Prostate gland (tissue), 2 donors: ENCODE data around the gene RABGGTA. TPM values are rescaled to one million over a fixed set of nuclear protein-coding genes. Genes with fewer than 3 reads are reported as not detected.

Experiments
- DNase-seq: peaks from one replicate; pipeline ENCODE4 v3.0.0-alpha.2; 2019; ENCODE audit warnings: low spot score
- H3K27ac ChIP-seq, 2 donors: fragments of 200-600 bp; sonication (generic); 2 replicates each; pipeline ENCODE4 v1.5.1; 2017 to 2019
- H3K27me3 ChIP-seq: fragments of 200-600 bp; sonication (generic); replicated peaks from 2 replicates; pipeline ENCODE4 v1.5.1; 2019; ENCODE audit not compliant: insufficient read depth
- H3K36me3 ChIP-seq, 2 donors: fragments of 200-600 bp; sonication (generic); 1 replicate in 1 of 2; 2 replicates in 1 of 2; pipeline versions ENCODE4 v1.5.1 to v1.8.1; 2017 to 2019
- H3K4me1 ChIP-seq: fragments of 200-600 bp; sonication (generic); replicated peaks from 2 replicates; pipeline ENCODE4 v1.5.1; 2019
- H3K4me3 ChIP-seq, 2 donors: fragments of 200-600 bp; sonication (generic); 2 replicates each; pipeline ENCODE4 v1.5.1; 2017 to 2019
- H3K9me3 ChIP-seq: fragments of 200-600 bp; sonication (generic); 2 replicates; pipeline ENCODE4 v1.5.1; 2017
- POLR2A ChIP-seq: fragments of 450-650 bp; IDR thresholded peaks from one replicate; pipeline ENCODE4 v1.6.1; 2016; ENCODE audit warnings: antibody characterized with exemption, mild to moderate bottlenecking
- POLR2AphosphoS5 ChIP-seq: sonication (generic); formaldehyde crosslinking; IDR thresholded peaks from one replicate; pipeline ENCODE4 v1.6.1; 2017; ENCODE audit warnings: antibody characterized with exemption
- WGBS: methylation state at CpG from one replicate; pipeline ENCODE4 v1.1.5; 2018; 5-methylcytosine and 5-hydroxymethylcytosine counted together
- intact Hi-C: fragments of 100-400 bp; cut with DNase I; formaldehyde crosslinking; loops from one replicate; pipeline ENCODE4 v1.14.2; 2022
- total RNA-seq, 2 donors: library from RNA; depleted of rRNA; stranded (reverse); fragments of >200 nt; gene quantifications; one replicate each; pipeline ENCODE4 v1.1.0, GENCODE V29; 2016
- TF ChIP-seq, protein P1 (sequence below), 4 experiments: fragments of 200-600 bp in 2 of 4; fragments of 450-650 bp in 2 of 4; sonication (generic) in 2 of 4; IDR thresholded peaks; 1 replicate in 3 of 4; 2 replicates in 1 of 4; pipeline ENCODE4 v1.5.1; 2016 to 2019; ENCODE audit warnings: antibody characterized with exemption in 4 of 4, mild to moderate bottlenecking in 2 of 4, moderate library complexity in 2 of 4

RABGGTA gene
- total RNA-seq, 2 donors from 2014 or later = 45.5 to 63.5 TPM

DNA sequence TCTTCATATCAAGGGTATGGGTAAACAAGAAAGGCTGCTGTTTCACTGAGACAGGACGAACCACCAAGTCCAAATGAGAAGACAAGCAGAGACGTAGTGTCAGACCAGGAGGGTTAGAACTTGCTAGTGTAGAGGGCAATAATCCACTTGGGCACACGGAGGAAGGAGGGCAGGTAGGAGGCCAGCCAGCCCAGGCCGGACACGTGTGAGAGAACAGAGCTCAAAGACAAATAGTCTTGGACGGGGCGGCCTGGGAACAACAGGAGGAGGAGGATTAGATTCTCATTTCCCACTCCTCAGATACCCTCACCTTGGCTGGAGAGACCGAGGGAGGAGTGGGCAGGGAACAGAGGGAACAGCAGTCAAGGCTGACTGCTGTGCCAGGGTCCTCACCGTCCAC, 19.3 kb upstream of the RABGGTA start:
- no peaks in the 10 kb centered on the region for H3K27me3 ChIP-seq
- H3K27ac ChIP-seq = no peak overlapping the region
- DNase-seq = no peak
- H3K4me3 ChIP-seq = no peak overlapping the region
- no peaks in the 10 kb centered on the region for H3K4me1 ChIP-seq
- TF ChIP-seq, protein P1, sequence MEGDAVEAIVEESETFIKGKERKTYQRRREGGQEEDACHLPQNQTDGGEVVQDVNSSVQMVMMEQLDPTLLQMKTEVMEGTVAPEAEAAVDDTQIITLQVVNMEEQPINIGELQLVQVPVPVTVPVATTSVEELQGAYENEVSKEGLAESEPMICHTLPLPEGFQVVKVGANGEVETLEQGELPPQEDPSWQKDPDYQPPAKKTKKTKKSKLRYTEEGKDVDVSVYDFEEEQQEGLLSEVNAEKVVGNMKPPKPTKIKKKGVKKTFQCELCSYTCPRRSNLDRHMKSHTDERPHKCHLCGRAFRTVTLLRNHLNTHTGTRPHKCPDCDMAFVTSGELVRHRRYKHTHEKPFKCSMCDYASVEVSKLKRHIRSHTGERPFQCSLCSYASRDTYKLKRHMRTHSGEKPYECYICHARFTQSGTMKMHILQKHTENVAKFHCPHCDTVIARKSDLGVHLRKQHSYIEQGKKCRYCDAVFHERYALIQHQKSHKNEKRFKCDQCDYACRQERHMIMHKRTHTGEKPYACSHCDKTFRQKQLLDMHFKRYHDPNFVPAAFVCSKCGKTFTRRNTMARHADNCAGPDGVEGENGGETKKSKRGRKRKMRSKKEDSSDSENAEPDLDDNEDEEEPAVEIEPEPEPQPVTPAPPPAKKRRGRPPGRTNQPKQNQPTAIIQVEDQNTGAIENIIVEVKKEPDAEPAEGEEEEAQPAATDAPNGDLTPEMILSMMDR (IDR thresholded peaks at IDR 0.05) = no peak
- 89% methylated on average over 9 of the region's 9 CpGs for WGBS
- H3K9me3 ChIP-seq = no peaks in the 10 kb centered on the region
- intact Hi-C loops = no loop called here
- no peaks in the 10 kb centered on the region for H3K36me3 ChIP-seq

DNA sequence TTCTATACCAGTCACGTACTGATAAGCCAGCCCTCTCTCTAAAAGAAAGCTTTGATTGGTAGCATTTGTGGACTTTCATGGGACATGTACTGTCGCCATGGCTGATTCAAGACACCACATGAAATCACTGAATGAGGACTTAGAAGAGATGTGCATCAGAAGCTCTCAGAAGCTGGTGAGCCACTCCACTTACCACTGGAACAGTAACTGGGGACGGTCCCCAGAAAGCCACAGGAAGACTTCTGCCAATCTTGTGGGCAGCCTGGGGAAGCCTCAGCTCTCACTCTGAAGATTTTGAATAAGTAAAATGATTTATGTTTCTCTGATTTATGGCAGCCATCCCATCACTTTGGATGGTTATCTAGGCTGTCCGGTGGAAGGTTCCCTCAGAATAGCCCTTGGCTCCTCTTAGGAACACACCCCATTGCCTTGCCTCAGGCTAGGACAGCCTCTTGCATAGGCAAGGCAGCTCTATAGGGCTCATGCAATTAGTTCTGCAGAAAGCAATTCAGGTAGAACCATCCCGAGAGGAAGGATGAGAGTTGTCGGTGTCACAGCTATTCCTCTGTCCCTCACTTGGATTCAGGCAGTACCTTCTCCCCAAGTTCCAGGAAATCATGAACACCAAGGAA, 18.4 kb upstream of the RABGGTA start:
- TF ChIP-seq, protein P1 (IDR thresholded peaks at IDR 0.05) = no peak
- no peak for TF ChIP-seq POLR2AphosphoS5
- no peak for TF ChIP-seq POLR2A
- H3K27ac ChIP-seq = no peak overlapping the region
- no peaks in the 10 kb centered on the region for H3K27me3 ChIP-seq
- WGBS = 78% methylated on average over 6 of the region's 6 CpGs
- intact Hi-C loops = no loop called here
- no peak overlapping the region for H3K4me3 ChIP-seq
- H3K36me3 ChIP-seq = no peaks in the 10 kb centered on the region
- H3K9me3 ChIP-seq = no peaks in the 10 kb centered on the region
- H3K4me1 ChIP-seq = no peaks in the 10 kb centered on the region
- DNase-seq = no peak

DNA sequence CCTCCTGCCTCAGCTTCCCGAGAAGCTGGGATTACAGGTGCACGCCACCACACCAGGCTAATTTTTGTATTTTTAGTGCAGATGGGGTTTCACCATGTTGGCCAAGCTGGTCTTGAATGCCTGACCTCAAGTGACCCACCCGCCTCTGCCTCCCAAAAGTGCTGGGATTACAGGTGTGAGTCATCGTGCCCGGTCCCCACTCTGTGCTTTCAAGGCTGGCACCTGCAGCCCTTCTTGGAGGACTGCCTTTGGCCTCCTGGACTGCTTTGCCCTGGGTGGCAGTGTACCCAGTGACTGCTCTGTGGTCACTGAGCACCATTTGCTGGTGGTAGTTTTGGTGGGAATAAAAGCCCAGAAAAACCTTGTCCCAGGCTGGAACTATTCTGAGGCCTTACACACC, 15.6 kb upstream of the RABGGTA start:
- 96% methylated on average over 5 of the region's 5 CpGs for WGBS
- intact Hi-C loops = no loop called here

DNA sequence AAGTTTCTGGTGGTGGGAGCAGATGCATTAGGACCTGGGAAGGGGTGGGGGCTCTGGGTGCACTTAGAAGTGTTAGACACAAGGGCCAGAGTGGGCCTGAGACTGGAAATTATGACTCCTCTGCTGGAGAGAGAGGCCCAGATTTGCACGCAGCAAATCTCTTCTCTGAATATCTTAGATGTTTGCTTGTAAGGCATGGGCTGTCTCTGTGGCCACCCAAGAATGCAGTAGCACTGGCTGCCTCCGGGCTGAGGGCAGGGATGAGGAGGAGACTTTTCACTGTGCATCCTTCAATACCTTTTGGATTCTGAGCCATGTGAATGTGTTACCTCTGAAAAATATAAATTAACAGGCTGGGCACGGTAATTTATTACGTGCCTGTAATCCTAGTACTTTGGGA, 14.0 kb upstream of the RABGGTA start:
- no peak overlapping the region for H3K27ac ChIP-seq
- intact Hi-C loops = no loop called here
- no peak for DNase-seq
- no peaks in the 10 kb centered on the region for H3K27me3 ChIP-seq
- TF ChIP-seq POLR2A = no peak
- TF ChIP-seq POLR2AphosphoS5 = no peak
- TF ChIP-seq, protein P1 (IDR thresholded peaks at IDR 0.05) = no peak
- WGBS = 57% methylated on average over 4 of the region's 4 CpGs
- no peaks in the 10 kb centered on the region for H3K4me1 ChIP-seq
- H3K9me3 ChIP-seq = no peaks in the 10 kb centered on the region
- no peak overlapping the region for H3K4me3 ChIP-seq
- no peaks in the 10 kb centered on the region for H3K36me3 ChIP-seq

More for the DNA sequence above, 15.6 kb upstream of the RABGGTA start:
- Histone ChIP-seq H3K27me3 (no peaks in the 10 kb centered on the region), H3K4me1 (no peaks in the 10 kb centered on the region), H3K36me3 (no peaks in the 10 kb centered on the region), H3K4me3 (no peak overlapping the region), H3K27ac (no peak overlapping the region), H3K9me3 (no peaks in the 10 kb centered on the region)
- DNase-seq = no peak
- TF ChIP-seq, protein P1 (IDR thresholded peaks at IDR 0.05) = no peak

DNA sequence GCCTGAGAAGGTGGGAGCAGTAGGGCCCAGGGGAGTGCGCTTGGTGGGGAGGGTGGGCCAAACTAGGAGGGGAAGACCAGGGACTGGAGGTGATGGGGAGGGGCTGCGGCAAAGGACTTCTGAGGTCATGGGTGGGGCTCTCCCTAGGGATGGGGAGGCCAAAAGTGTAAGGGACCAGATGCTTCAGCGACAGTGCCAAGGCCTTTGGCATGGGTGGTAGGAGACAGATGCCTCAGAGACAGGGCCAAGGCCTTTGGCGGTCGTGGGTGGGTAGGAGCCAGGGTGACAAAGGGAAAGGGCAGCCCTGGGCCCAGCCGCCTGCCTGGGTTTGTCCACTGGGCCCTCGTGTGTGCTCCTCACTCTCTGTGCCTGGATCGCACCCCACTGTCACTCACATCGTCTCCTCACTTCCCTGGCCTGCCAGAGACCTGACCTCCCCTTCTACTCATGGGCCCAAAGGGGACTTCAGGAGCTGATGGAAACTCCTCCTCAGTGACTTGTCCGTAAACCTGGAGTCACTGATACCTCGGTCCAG, 13.2 kb upstream of the RABGGTA start:
- DNase-seq = no peak
- H3K4me1 ChIP-seq = no peaks in the 10 kb centered on the region
- 78% methylated on average over 11 of the region's 11 CpGs for WGBS
- H3K9me3 ChIP-seq = no peaks in the 10 kb centered on the region
- no peak overlapping the region for H3K27ac ChIP-seq
- no peaks in the 10 kb centered on the region for H3K27me3 ChIP-seq
- H3K36me3 ChIP-seq = no peaks in the 10 kb centered on the region
- H3K4me3 ChIP-seq = no peak overlapping the region
- intact Hi-C loops = no loop called here
- TF ChIP-seq, protein P1 (IDR thresholded peaks at IDR 0.05) = no peak
- no peak for TF ChIP-seq POLR2A
